ENCODE data around the gene ASB8. TPM values are rescaled to one million over a fixed set of nuclear protein-coding genes. Genes with fewer than 3 reads are reported as not detected.

Gene ASB8
- total RNA-seq, 1 donor from 2014 or later = 21.7 TPM

GRCh38 chr12:48106681-48107613 is 50.4 kb downstream of the ASB8 start:
- no peak for DNase-seq (ENCODE audit: low read depth, low spot score)
- H3K4me1 Mint-ChIP-seq = peaks cover 30% of the 10 kb centered on the region
- peaks cover 11% of the 10 kb centered on the region for H3K27me3 Mint-ChIP-seq (ENCODE audit: low read depth)
- peak overlapping the region; percentile 95 for H3K4me3 Mint-ChIP-seq
- no peaks in the 10 kb centered on the region for H3K36me3 Mint-ChIP-seq (ENCODE audit: low read depth)
- no peak for TF ChIP-seq CTCF (conservative IDR thresholded peaks at IDR 0.05)
- peak overlapping the region; percentile 99 for H3K27ac Mint-ChIP-seq (ENCODE audit: unreplicated experiment)
- H3K9me3 Mint-ChIP-seq = no peaks in the 10 kb centered on the region

- Mint-ChIP-seq H3K36me3 (ENCODE audit: low read depth) (no peaks in the 10 kb centered on the region), H3K27me3 (ENCODE audit: low read depth) (peaks cover 11% of the 10 kb centered on the region), H3K4me3 (peak within 1 kb of the TSS; percentile 95), H3K9me3 (no peaks in the 10 kb centered on the region), H3K27ac (ENCODE audit: unreplicated experiment) (peak within 1 kb of the TSS; percentile 99), H3K4me1 (peaks cover 30% of the 10 kb centered on the region)
- peak; percentile 26 for TF ChIP-seq CTCF (conservative IDR thresholded peaks at IDR 0.05)
- peak; percentile 78 for DNase-seq (ENCODE audit: low read depth, low spot score)
Observed at GRCh38 chr12:48105867-48106680, 51.2 kb downstream of the ASB8 start, which contains the start of gene SENP1. TSS of gene SENP1 (minus strand) at chr12:48106079. CDS start at chr12:48101472, 4,607 bp downstream.

GRCh38 chr12:48105321-48105866 is 51.9 kb downstream of the ASB8 start:
- TF ChIP-seq CTCF (conservative IDR thresholded peaks at IDR 0.05) = no peak
- no peak for DNase-seq (ENCODE audit: low read depth, low spot score)
- Mint-ChIP-seq H3K4me3 (peak overlapping the region; percentile 95), H3K9me3 (no peaks in the 10 kb centered on the region), H3K4me1 (peaks cover 30% of the 10 kb centered on the region), H3K27me3 (ENCODE audit: low read depth) (peaks cover 11% of the 10 kb centered on the region), H3K36me3 (ENCODE audit: low read depth) (no peaks in the 10 kb centered on the region), H3K27ac (ENCODE audit: unreplicated experiment) (peak overlapping the region; percentile 97)

GRCh38 chr12:48104531-48104930 is 52.8 kb downstream of the ASB8 start:
- Mint-ChIP-seq H3K27ac (ENCODE audit: unreplicated experiment) (no peak overlapping the region), H3K4me3 (peak overlapping the region; percentile 95)

More at GRCh38 chr12:48104531-48104930, 52.8 kb downstream of the ASB8 start:
- H3K4me1 Mint-ChIP-seq = peaks cover 30% of the 10 kb centered on the region
- no peak for TF ChIP-seq CTCF (conservative IDR thresholded peaks at IDR 0.05)
- H3K36me3 Mint-ChIP-seq (ENCODE audit: low read depth) = no peaks in the 10 kb centered on the region
- no peaks in the 10 kb centered on the region for H3K9me3 Mint-ChIP-seq
- peaks cover 4% of the 10 kb centered on the region for H3K27me3 Mint-ChIP-seq (ENCODE audit: low read depth)
- DNase-seq (ENCODE audit: low read depth, low spot score) = no peak

Small RNA genes lying within 50 kb of the gene (microRNA-seq; reads per million reads assigned to microRNA genes)
- gene MIR6505 = 15.4 reads per million, percentile 30 among the genes with 10 or more reads in this experiment

Other genes starting within 250 kb of the ASB8 start
- 147 and 159 TPM in 2 replicates for gene TMEM106C, start 193.9 kb downstream of the ASB8 start, total RNA-seq
- gene COL2A1, start 153.0 kb downstream of the ASB8 start, total RNA-seq = 384 and 386 TPM in 2 replicates
- 44.0 and 46.9 TPM in 2 replicates for gene SENP1, start 51.4 kb downstream of the ASB8 start, total RNA-seq
- 129 and 132 TPM in 2 replicates for gene PFKM, start 38.2 kb downstream of the ASB8 start, total RNA-seq
- gene CCDC184, start 26.1 kb upstream of the ASB8 start, total RNA-seq = 12.6 and 12.8 TPM in 2 replicates
- gene OR10AD1, start 45.8 kb upstream of the ASB8 start, total RNA-seq = not detected in 2 replicates
- 15.8 and 17.1 TPM in 2 replicates for gene ZNF641, start 193.4 kb upstream of the ASB8 start, total RNA-seq